ENCODE data around the gene ASCC1.
"Not testable (repeated sequence)": the region's sequence is repeated elsewhere in the genome, so short reads cannot be mapped to it uniquely, and the experiment has no call there.

Gene ASCC1

DNA sequence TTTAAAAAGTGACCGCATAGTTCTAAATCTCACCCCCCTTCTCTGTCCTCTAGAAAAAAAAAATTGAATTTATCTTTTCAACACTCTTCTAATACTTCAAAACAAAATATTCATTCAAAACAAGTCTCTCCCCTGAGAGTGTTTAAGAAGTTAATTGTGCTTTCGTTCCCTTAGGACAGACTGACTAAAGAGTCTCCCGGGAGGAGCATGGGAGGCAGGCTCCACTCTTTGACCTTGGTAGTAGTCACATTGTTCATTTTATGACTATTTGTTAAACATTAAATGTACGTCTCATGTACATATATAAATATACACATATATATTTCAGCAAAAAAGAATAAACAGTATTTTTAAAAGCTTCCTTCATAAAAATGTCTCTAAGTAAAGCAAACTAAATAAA, 92.5 kb downstream of the ASCC1 start:
- no peak for DNase-seq

- DNase-seq = no peak
Measured at GRCh38 chr10:72122221-72122620, 93.9 kb downstream of the ASCC1 start.

- DNase-seq = no peak
Measured at GRCh38 chr10:72121389-72121788, 94.7 kb downstream of the ASCC1 start.

DNA sequence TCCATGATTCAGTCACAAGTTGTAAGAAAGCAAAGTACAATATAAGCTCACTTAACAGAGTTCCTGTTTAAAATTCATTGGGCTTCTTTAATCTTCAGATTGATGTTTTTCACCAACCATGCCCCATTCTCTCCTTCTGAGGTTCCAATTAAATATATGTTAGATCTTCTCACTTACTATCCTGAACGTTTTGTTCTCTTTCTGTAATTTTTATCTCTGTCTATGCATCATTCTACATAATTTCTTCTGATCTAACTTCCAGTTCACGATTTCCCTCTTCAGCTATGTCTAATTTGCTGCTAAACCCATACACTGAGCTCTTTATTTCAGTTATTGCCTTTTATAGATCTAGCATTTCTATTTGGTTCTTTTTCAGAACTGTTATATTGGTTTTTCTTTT, 99.7 kb downstream of the ASCC1 start:
- no peak for DNase-seq

- no peak for DNase-seq
Measured at GRCh38 chr10:72114706-72115450, 101.2 kb downstream of the ASCC1 start.

DNA sequence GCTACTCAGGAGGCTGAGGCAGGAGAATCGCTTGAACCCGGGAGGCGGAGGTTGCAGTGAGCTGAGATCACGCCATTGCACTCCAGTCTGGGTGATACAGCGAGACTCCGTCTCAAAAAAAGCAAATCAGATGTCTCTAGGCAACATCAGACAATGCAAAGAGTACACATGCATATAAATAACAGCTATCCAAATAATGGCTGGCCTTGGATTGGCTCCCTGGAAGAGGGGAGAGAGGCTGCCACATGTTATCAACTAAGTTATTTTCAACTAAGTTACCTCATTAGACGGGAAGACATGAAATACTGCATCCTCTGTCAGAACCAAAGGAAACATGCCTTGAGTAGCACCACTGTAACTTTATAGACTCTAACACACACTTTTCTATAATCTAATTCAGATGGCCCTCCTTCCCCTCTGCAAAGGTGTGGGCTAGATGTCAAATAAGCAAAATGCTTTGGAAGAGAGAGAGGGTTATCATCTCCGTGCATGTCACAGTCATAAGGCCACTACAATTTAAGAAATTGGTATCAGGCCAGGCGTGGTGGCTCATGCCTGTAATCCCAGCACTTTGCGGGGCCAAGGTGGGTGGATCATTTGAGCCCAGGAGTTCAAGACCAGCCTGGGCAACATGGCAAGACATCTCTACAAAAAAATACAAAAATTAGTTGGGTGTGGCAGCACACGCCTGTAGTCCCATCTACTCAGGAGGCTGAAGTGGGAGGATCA, 105.2 kb downstream of the ASCC1 start:
- DNase-seq = no peak

GRCh38 chr10:72109636-72110157, 106.4 kb downstream of the ASCC1 start:
- no peak for DNase-seq

GRCh38 chr10:72108830-72109635, 107.0 kb downstream of the ASCC1 start:
- no peak for DNase-seq

DNA sequence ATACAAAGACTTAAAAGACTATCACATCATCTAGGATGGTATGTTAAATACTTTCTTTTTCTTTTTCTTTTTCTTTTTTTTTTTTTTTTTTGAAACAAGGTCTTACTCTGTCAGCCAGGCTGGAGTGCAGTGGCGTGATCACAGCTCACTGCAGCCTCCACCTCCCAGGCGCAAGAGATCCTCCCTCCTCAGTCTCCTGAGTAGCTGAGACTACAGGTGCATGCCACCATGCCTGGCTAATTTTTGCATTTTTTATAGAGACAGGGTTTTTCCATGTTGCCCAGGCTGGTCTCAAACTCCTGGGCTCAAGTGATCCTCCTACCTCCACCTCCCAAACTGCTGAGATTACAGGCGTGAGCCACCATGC, 108.1 kb downstream of the ASCC1 start:
- DNase-seq = not testable (repeated sequence)

DNA sequence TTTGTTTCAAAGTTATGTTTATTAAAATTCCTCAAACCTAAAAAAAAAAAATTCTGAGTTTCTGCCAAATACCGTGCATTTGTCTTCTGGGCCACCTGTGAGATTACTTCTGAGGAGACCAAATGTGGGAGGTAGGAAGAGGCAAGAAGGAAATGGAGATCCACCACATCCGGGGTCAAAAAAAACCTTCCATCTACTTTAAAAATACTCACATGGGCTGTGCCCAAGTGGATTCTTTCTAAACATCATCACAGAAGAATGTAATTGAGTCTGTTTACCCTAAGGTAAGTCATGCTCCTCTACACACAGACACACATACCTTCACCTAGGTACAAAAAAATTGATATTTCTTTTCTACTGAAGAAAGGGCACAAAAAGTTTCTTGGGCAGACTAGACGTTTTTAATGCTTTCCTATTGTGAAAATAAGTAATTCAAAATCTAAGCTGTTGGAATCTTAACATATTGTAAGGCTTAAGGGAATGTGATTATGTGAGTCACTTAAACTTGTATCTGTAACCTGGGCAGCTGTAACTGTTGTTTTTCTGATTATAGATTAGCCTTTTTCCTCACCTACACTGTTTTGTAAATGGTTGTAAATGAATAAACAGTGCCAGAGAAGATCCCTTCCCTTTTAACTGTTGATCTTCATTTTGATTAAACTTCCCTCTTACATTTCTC, 108.6 kb downstream of the ASCC1 start:
- DNase-seq = no peak

GRCh38 chr10:72106896-72107295, 109.2 kb downstream of the ASCC1 start:
- DNase-seq = no peak

DNA sequence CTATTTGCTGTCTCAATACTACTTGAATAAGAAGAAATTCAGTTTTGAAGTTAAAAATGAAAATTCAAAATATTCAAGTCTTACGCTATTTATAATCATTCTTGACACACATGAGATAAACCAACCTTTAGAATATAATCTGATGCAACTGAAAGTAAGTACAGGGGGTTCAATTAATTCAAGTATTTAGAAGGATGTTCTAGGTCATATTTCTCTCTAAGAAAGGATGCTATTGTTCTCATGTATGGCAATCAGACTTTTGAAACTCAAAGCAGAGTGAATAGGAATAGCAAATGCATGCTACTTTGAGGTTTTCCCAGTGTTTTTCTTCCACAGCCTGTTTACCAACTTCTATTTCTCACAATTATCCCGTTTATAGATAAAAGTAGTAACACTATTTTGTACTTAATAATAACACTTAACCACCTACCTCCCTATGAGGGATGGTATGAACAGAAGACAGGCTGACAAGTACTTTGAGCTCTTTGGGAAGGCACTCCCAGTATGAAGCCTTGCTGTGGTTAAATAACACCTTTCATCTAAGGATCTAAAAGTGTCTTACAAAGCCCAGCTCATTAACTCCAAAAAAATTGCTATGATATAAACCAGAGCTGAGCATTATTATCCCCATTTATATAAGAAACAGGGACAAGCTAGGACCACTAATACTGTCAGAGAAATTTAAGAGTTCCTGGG, 109.8 kb downstream of the ASCC1 start:
- DNase-seq = no peak

GRCh38 chr10:72105710-72106109, 110.4 kb downstream of the ASCC1 start:
- no peak for DNase-seq

GRCh38 chr10:72105098-72105475, 111.0 kb downstream of the ASCC1 start:
- no peak for DNase-seq

- DNase-seq = no peak
Measured at GRCh38 chr10:72104472-72105097, 111.5 kb downstream of the ASCC1 start.

DNA sequence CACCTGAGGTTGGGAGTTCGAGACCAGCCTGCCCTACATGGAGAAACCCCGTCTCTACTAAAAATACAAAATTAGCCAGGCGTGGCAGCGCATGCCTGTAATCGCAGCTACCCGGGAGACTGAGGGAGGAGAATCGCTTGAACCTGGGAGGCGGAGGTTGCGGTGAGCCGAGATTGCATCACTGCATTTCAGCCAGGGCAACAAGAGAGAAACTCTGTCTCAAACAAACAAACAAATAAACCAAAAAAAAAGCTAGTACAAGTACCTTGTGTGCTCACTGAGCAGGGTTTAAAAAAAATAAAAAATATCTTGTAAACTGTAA, 116.5 kb downstream of the ASCC1 start:
- DNase-seq = no peak

- DNase-seq = no peak
Measured at GRCh38 chr10:72098836-72099599, 117.1 kb downstream of the ASCC1 start.

GRCh38 chr10:72098301-72098835, 117.7 kb downstream of the ASCC1 start:
- DNase-seq = no peak

DNA sequence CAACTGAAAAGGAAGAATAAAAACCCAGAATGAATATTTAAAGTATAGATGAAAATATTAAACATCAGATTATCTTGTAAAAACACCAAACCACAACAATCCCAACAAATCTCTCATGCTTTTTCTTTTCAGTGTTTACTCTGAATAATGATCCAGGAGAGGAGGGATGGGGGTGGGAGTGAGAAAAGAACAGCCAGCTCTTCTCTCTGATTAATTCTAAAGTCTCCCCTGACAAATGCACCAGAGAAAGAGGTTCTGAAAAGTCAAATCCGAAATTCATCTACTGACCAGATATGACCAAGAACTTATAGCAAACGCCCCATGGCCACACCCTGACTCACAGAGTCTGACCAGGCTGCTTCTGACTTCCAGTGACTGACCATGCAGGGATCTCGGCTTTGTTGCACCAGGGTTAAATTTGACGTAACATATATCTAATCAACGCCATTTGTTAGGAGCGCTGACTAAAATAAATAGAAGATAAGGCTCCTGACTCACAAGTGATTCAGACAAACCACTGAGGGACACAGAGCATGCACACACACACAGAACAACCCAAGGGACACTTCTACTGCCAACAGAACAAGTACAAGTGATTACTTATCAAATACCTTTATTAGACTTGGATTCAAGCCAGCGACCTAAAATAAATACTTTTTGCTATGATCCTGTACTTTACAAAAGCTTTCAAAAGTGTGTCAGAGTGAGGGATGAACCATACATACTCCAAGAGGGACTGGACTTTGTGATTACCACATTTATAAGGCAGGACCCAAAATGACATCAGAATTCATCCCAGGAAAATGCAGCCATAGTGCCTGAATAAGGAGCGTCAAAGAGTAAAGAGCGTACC, 118.4 kb downstream of the ASCC1 start:
- DNase-seq = no peak

Measured in left hindlimb (tissue), 1 donor.